OCI-LY1 (cell line): ENCODE measurements around the gene ARHGAP32.

Source experiments
- EZH2 ChIP-seq: fragments of 200-600 bp; sonication (generic), shearing (Covaris generic); IDR thresholded peaks from 2 replicates; pipeline ENCODE4 v1.8.0; 2017; ENCODE audit warnings: borderline replicate concordance, mixed run types, mild to moderate bottlenecking, antibody characterized with exemption, low read length, moderate library complexity, mixed read lengths
- TF ChIP-seq, protein P1 (sequence below): fragments of 200-600 bp; sonication (generic), shearing (Covaris generic); IDR thresholded peaks from 2 replicates; pipeline ENCODE4 v1.5.1; 2017; ENCODE audit warnings: mild to moderate bottlenecking, antibody characterized with exemption, low read length, moderate library complexity, mixed read lengths

- TF ChIP-seq, protein P1, sequence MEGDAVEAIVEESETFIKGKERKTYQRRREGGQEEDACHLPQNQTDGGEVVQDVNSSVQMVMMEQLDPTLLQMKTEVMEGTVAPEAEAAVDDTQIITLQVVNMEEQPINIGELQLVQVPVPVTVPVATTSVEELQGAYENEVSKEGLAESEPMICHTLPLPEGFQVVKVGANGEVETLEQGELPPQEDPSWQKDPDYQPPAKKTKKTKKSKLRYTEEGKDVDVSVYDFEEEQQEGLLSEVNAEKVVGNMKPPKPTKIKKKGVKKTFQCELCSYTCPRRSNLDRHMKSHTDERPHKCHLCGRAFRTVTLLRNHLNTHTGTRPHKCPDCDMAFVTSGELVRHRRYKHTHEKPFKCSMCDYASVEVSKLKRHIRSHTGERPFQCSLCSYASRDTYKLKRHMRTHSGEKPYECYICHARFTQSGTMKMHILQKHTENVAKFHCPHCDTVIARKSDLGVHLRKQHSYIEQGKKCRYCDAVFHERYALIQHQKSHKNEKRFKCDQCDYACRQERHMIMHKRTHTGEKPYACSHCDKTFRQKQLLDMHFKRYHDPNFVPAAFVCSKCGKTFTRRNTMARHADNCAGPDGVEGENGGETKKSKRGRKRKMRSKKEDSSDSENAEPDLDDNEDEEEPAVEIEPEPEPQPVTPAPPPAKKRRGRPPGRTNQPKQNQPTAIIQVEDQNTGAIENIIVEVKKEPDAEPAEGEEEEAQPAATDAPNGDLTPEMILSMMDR, result no peak
- TF ChIP-seq EZH2, result no peak
Observed at GRCh38 chr11:129018126-129018525, 174.0 kb downstream of the ARHGAP32 start.
